ENCODE results near the gene REG3G. TPM values are rescaled to one million over a fixed set of nuclear protein-coding genes. Genes with fewer than 3 reads are reported as not detected.

The REG3G gene
- total and polyA plus RNA-seq, 2 of the 13 experiments (the other 11 are each of a cell fraction or from before 2014, with no cell fraction given), result not detected

DNA sequence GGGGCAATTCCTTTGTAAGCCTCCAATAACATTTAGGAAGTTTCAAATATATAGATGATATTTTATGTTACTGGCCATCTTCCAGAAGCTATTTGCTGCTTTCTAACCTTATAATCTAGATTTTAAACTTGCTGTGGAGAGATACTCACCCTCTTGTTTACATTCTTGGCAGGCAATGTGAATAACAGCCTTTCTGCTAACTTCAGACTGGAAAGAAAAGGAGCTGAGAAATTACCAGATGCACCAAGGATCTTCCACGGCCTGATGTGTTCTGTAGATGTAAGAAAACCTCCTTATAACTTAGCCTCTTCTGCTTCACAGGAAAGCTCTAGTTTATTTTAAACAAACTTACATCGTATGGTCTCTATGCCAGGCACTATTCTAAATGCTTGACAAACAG lies 45.6 kb downstream of the REG3G start:
- no peak for DNase-seq (ENCODE audit: low spot score)
- H2AFZ ChIP-seq (ENCODE audit: low read length), result no peak overlapping the region
- no peak overlapping the region for H3K9ac ChIP-seq (ENCODE audit: insufficient read depth, low read depth, low read length)
- no peaks in the 10 kb centered on the region for H3K36me3 ChIP-seq (replicated peaks in 1 of 2; ENCODE audit: control insufficient read depth in 1 of 2, insufficient read depth in 2 of 2, low read length in 2 of 2)
- TF ChIP-seq, protein P1, sequence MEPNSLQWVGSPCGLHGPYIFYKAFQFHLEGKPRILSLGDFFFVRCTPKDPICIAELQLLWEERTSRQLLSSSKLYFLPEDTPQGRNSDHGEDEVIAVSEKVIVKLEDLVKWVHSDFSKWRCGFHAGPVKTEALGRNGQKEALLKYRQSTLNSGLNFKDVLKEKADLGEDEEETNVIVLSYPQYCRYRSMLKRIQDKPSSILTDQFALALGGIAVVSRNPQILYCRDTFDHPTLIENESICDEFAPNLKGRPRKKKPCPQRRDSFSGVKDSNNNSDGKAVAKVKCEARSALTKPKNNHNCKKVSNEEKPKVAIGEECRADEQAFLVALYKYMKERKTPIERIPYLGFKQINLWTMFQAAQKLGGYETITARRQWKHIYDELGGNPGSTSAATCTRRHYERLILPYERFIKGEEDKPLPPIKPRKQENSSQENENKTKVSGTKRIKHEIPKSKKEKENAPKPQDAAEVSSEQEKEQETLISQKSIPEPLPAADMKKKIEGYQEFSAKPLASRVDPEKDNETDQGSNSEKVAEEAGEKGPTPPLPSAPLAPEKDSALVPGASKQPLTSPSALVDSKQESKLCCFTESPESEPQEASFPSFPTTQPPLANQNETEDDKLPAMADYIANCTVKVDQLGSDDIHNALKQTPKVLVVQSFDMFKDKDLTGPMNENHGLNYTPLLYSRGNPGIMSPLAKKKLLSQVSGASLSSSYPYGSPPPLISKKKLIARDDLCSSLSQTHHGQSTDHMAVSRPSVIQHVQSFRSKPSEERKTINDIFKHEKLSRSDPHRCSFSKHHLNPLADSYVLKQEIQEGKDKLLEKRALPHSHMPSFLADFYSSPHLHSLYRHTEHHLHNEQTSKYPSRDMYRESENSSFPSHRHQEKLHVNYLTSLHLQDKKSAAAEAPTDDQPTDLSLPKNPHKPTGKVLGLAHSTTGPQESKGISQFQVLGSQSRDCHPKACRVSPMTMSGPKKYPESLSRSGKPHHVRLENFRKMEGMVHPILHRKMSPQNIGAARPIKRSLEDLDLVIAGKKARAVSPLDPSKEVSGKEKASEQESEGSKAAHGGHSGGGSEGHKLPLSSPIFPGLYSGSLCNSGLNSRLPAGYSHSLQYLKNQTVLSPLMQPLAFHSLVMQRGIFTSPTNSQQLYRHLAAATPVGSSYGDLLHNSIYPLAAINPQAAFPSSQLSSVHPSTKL (CRISPR knock-in tag; IDR thresholded peaks at IDR 0.05), result no peak
- no peak for TF ChIP-seq ISX (CRISPR knock-in tag; conservative IDR thresholded peaks at IDR 0.05)
- WGBS (ENCODE audit: low lambda C conversion rate), result 9% methylated on average over 2 of the region's 2 CpGs
- no TSS peak for BruUV-seq (replicated peaks)
- no peak for ATAC-seq
- H3K4me3 ChIP-seq (replicated peaks in 1 of 3; ENCODE audit: insufficient read depth in 1 of 3, low read depth in 2 of 3, low read length in 3 of 3), result no peak overlapping the region
- intact Hi-C loops (cut with micrococcal nuclease; ENCODE audit: unreplicated experiment) (no loop called here), in situ Hi-C loops (cut with HindIII; ENCODE audit: extremely low pct_ligation_motif_present, low pct_unique_long_range_greater_than_20kb) (no loop called here)
- H3K9me3 ChIP-seq (ENCODE audit: low read length), result no peaks in the 10 kb centered on the region
- POLR2A ChIA-PET, result no interaction called here
- no peak overlapping the region for H3K4me2 ChIP-seq (ENCODE audit: low read depth, low read length)
- H3K79me2 ChIP-seq (ENCODE audit: insufficient read depth, low read length), result no peaks in the 10 kb centered on the region
- no peak overlapping the region for H3K27ac ChIP-seq (ENCODE audit: extremely low read length, insufficient read depth, low read length)
- CTCF ChIA-PET (ENCODE audit: low intra/inter-chr PET ratio, low total read pairs), result no interaction called here
- no peaks in the 10 kb centered on the region for H3K4me1 ChIP-seq (ENCODE audit: insufficient read depth, low read length)
- FAIRE-seq, result no peak
- H3K27me3 ChIP-seq (ENCODE audit: control insufficient read depth in 1 of 2, insufficient read depth in 2 of 2, low read length in 2 of 2), result no peaks in the 10 kb centered on the region
- no peaks in the 10 kb centered on the region for H4K20me1 ChIP-seq (ENCODE audit: insufficient read depth, low read length)

Other genes starting within 250 kb of the REG3G start
- gene REG1B, start 62.3 kb downstream of the REG3G start, total RNA-seq (2016; rRNA removed; fragmentation: Illumina TruSeq; extraction: Trizol), result not detected in 2 replicates
- gene REG1B, start 62.3 kb downstream of the REG3G start, polyA plus RNA-seq (2011; rRNA removed), result not detected in 2 replicates
- not detected in 2 replicates for gene REG1A, start 94.8 kb downstream of the REG3G start, total RNA-seq (2016; rRNA removed; fragmentation: Illumina TruSeq; extraction: Trizol)
- not detected in 2 replicates for gene REG1A, start 94.8 kb downstream of the REG3G start, polyA plus RNA-seq (2011; rRNA removed)
- not detected in 2 replicates for gene REG3A, start 134.1 kb downstream of the REG3G start, total RNA-seq (2016; rRNA removed; fragmentation: Illumina TruSeq; extraction: Trizol)
- 0.13 TPM in 1 of 2 replicates, not detected in the other for gene REG3A, start 134.1 kb downstream of the REG3G start, polyA plus RNA-seq (2011; rRNA removed)

All from HepG2 (cell line).